SK-N-SH (cell line): Measurements from ENCODE around the gene USP8.

ENCODE experiments used
- CTCF ChIP-seq: fragments of 200-600 bp; sonication (generic); IDR thresholded peaks from 2 replicates; pipeline ENCODE4 v1.6.1; 2017; ENCODE audit warnings: antibody characterized with exemption, mild to moderate bottlenecking, moderate library complexity
- ELF1 ChIP-seq: IDR thresholded peaks from 2 replicates; pipeline ENCODE4 v1.4.0; 2012
- EP300 ChIP-seq, 2 experiments: IDR thresholded peaks; 2 replicates each; pipeline versions ENCODE4 v1.4.0 to v1.6.1; 2012; ENCODE audit warnings: borderline replicate concordance in 1 of 2, low read depth in 1 of 2, low read length in 1 of 2
- EZH2phosphoT487 ChIP-seq: fragments of 200-600 bp; sonication (generic); IDR thresholded peaks from 2 replicates; pipeline ENCODE4 v1.6.1; 2017; ENCODE audit warnings: low read depth, mixed run types, mild to moderate bottlenecking, antibody characterized with exemption, moderate library complexity, borderline replicate concordance
- GABPA ChIP-seq: IDR thresholded peaks from 2 replicates; pipeline ENCODE4 v1.4.0; 2012; ENCODE audit warnings: low read depth, mild to moderate bottlenecking
- MAX ChIP-seq: IDR thresholded peaks from 2 replicates; pipeline ENCODE4 v1.4.0; 2012; ENCODE audit warnings: low read depth
- POLR2AphosphoS5 ChIP-seq: IDR thresholded peaks from 2 replicates; pipeline ENCODE4 v1.6.1; 2012; ENCODE audit warnings: low read depth, low read length
- REST ChIP-seq: IDR thresholded peaks from 2 replicates; pipeline ENCODE4 v1.6.1; 2012; ENCODE audit warnings: mild to moderate bottlenecking, low read depth, low read length, moderate library complexity
- RXRA ChIP-seq: IDR thresholded peaks from 2 replicates; pipeline ENCODE4 v1.4.0; 2012; ENCODE audit warnings: low read depth, mild to moderate bottlenecking, borderline replicate concordance
- SMC3 ChIP-seq: IDR thresholded peaks from 2 replicates; pipeline ENCODE4 v1.6.1; 2012; ENCODE audit warnings: low read depth, low read length, improper control_type of control experiment
- TCF12 ChIP-seq: IDR thresholded peaks from 2 replicates; pipeline ENCODE4 v1.4.0; 2012
- TEAD4 ChIP-seq: IDR thresholded peaks from 2 replicates; pipeline ENCODE4 v1.4.0; 2012; ENCODE audit warnings: mild to moderate bottlenecking, borderline replicate concordance; ENCODE audit not compliant: insufficient read depth
- USF2 ChIP-seq: fragments of 150-350 bp; IDR thresholded peaks from 2 replicates; pipeline ENCODE4 v1.6.1; 2017; ENCODE audit warnings: antibody characterized with exemption, low read length, low read depth, borderline replicate concordance

- TF ChIP-seq EZH2phosphoT487 (no peak), ELF1 (no peak), GABPA (no peak), CTCF (no peak), TCF12 (no peak), USF2 (no peak), MAX (no peak), EP300 (IDR thresholded peaks at IDR 0.05; ENCODE audit: borderline replicate concordance in 1 of 2, low read depth in 1 of 2, low read length in 1 of 2) (no peak), POLR2AphosphoS5 (no peak), RXRA (no peak), REST (no peak), SMC3 (no peak), TEAD4 (no peak)
Measured at GRCh38 chr15:50531766-50532165, 107.6 kb downstream of the USP8 start.
